Iris pigment epithelial cell (primary cell): ENCODE data around the gene SH3PXD2B.
"Not testable (repeated sequence)": the region's sequence is repeated elsewhere in the genome, so short reads cannot be mapped to it uniquely, and the experiment has no call there.

ENCODE experiments used
- DNase-seq: peaks from one replicate; pipeline ENCODE4 v3.0.0-alpha.2; 2011; ENCODE audit warnings: low read depth

The SH3PXD2B gene

DNA sequence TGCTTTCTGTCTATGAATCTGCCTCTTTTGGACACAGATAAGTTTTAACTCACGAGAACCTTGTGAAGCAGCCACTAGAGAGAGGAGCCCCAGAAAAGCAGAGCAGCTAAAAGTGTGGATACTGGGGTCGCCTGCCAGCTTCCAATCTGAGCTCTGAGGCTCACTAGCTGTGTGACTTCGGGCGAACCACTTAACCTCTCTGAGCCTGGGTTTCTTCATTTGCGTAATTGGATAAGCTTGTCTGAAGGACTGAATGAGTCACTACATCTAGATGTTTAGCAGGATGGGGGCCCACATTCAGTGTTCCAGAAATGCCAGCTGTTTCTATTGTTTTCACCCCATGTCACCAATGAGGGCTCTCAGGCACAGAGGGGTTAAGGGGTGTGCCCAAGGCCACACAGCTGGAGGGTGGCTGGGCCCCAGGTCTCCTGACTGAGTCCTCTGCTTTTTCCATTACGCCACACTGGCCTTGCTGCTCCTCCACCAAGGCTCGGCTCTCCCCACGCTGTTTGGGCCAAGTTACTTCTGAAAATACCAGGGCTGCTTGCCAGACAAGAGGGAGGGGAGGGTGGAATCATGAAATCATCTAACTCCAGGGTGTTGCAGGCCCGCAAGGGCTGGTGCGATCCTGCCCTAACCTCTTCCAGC, 36.2 kb downstream of the SH3PXD2B start:
- peak; percentile 99 for DNase-seq

DNA sequence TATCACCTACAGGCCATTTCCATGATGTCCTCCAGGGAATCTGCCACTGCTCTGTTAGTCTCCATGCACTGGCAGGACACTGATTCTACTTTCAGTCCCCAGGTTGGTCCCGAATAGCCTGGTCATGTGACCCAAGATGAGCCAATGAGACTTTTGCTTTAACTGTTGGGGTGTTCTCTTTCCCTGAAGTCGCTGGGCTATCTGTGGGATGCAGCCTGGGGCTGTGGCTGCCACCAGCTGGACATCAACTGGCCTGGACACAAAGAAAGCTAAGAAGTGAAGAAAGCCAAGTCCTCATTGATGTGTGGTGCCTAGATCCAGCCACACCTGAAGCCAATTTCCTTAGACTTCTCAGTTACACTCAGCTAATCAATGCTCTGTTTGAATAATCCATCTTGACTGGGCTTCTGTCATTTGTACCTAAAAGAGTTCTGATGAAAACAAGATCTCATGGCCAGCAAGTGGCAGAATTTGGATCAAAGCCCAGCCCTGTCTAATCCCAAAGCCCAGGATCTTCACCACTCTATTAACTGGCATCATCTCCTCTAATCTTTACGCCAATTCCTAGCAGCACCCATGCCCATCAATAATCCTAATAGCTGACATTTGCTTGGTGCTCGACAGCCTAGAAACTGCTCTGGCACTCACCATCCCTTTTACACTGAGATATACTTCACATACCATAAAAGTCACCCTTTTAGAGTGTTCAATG, 37.0 kb downstream of the SH3PXD2B start:
- no peak for DNase-seq

DNA sequence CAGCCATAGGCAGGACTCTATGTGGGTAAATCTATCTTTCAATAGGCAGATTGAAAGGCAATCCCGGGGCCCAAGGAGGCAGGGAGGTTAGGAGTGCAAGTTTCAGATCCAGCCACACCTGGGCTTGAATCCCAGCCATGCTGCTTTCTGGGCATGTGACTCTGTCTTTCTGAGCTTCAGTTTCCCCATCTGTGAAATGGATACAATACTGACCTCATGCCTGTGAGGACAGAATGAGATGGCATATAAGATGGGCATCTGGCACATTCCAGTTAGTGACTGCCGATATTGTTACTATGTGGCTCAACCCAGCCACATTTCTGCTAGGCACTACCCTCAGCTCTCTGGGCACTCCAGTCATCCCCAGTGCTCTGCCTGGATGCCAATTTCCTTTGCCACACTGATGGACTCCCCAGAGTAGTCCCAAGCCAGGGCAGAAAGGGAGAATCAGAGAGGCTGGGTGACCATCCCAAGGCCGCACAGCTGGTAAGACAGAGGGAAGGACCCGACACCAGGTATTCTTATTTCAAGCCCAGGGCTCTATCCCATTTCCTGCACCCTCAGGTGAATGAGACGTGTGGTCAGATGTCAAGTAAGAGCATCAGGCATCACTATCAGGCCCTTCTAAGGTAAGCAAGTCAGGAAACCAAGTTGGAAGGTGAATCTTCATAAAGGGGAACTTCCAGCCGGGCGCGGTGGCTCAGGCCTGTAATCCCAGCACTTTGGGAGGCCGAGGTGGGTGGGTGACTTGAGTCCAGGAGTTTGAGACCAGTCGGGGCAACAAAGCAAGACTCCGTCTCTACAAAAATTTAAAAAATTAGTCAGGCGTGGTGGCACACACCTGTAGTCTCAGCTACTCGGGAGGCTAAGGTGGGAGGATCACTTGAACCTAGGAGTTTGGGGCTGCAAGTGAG, 38.7 kb downstream of the SH3PXD2B start:
- DNase-seq, result no peak

DNA sequence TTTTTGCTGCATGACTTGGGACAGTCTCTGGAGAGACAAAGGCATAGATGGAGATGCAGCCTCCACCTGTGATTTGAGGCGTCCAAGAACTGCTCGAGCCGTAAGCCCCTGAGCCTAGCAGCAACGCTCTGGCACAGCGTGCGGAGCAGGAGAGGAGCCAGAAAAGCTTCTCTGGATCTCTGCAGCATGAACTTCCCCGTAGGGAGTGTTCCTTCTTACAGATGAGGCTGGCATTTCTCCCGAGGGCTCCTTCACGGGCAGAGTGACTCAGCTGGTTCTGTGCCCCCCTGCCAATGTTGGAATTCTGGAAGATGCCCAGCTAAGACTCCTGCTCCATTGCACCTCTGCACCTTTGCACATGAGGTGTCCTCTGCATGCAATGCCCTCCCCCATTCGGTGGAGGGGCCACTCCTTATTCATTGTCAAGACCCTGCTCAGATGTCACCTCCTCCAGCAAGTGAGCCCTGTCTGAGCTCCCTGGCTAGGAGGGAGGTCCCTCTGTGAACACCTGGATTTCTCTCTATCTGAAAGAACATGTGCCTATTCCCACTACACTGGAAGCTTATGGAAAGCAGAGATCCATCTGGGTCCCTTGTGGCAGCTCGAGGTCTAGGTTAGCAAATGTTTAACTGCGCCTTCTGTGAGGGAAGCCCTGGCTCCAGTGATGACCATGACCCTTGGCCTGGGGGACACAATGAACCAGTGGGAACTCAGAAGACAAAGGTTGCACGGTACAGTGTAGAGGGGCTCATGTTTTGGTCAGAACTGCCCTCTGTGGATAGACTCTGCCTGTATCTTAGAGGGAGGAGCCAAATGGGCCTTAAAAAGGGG, 39.6 kb downstream of the SH3PXD2B start:
- no peak for DNase-seq

DNA sequence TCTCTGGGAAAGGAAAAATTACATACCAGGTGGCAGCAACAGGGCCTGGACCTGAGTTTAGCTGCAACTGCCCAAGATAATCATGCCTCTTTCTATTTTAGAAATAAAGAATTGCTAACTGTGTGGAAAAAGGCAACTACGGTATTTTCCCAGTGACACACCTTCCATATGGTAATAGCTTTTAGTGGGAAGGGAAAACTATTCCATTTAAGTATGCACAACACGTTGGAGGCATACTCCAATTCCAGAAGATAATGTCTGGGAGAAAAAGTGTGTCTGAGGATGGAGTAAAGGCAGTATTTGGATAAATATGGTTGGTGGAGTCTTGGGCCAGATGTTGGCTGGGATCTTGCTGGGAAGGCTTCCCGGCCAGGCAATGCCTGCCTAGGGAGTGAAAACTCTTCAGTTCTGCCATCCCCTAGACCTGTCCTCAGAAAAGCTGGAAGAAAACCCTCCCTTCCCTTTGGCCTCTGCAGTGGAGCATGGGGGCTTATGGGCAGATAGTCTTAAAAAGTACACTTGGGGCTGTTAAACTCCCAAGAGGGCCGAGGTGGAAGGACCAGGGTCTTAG, 40.6 kb downstream of the SH3PXD2B start:
- no peak for DNase-seq

DNA sequence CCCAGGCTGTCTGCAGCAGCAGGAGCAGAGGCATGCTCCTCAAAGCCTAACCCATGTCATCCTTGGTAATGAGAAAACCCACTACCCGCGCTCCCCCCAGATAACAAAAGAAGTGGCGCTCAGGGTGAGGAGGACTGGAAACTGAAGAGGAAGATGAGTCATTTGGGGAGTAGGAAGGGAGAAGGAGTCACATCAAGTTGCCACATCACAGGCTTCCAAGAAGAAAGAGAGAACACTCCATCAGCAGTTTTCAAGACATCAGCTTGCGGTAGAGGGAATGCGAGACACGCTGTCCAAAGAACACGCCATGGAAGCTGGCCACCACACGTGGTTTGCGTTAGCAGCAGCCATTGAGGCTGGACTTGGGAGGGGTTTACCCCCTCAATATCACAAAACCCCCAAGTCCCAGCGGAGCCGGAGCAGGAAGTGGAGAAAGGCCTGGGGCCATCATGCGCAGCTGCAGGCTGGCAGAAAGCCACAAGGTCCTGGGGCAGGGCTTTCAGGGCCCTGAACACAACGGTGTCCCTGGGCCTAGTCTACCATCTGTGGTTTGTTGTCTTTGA, 41.5 kb downstream of the SH3PXD2B start:
- peak; percentile 97 for DNase-seq

DNA sequence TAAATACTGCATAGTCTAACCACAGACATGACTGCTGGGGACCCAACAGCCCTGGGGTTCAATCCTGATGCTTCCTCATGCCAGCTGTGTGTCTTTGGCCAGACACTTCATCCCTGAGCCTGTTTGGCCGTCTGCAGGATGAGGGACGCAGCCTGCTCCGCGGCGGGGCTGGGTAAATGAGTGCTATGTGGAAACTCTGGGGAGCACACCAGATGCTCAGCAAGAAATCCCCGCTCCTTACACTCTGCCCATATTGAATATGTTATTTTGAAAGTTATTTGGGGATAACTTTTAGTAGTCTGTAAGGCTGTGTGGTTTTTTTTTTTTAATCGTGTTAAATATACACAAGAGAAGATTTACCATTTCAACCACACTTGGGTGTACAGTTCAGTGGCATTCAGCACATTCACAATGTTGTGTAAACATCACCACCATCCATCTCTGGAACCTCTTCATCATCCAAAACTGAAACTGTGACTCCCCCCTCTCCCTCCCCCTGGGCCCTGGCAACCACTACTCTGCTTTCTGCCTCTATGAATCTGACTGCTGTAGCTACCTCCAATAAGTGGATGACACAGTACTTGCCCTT, 42.7 kb downstream of the SH3PXD2B start:
- peak; percentile 68 for DNase-seq

DNA sequence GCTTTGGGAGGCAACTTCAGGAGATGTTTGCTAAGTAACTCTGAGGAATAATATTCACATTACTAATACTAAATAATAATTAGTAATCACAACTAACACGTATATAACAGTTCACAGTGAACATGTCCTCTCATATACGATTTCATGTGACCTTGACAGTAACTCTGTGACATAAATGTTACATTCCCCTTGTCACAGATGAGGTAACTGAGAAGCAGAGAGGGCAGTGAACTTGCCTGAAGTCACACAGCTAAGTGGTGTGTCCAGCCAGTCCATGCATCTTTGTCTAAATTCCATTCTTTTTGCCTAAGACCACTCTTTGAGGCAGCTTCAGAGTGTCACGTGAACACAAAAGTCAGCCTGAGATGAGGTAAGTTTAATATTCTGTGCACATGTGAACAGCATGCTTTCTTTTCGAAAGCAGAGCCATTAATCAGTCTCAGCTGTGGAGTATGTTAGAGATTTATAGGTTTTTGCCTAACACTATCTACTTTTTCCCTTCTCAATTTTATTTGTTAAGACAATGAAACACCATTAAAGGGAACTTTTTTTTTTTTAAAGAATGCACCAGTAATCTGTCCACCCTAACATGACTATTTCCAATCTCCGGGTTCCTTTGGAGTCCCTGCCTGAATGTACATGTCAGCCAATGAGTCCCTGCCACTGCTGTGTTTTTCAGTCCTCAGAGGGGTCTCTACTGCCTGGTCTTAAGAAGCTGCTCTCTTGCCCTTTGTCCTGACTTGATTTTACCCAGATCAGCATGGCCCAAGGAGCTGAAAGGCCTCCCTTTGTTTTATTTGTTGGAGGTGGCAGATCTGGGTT, 43.5 kb downstream of the SH3PXD2B start:
- peak; percentile 68 for DNase-seq

DNA sequence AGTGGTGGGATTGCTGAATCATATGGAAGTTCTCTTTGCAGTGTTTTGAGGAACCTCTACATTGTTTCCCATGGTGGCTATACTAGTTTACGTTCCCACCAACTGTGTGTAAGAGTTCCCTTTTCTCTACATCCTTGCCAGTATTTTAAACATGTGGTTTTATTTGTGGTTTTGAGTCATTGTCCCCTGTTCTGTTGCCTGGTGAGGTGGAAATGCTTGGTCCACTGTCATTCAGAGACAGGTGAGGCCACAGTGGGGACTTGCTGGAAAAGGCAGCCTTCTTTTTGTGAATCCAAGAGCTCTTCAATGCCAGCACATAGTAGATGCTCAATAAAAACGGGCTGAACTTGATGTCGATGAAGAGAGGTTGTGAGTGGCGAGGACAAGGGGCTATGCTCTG, 44.2 kb downstream of the SH3PXD2B start:
- DNase-seq, result peak; percentile 73

DNA sequence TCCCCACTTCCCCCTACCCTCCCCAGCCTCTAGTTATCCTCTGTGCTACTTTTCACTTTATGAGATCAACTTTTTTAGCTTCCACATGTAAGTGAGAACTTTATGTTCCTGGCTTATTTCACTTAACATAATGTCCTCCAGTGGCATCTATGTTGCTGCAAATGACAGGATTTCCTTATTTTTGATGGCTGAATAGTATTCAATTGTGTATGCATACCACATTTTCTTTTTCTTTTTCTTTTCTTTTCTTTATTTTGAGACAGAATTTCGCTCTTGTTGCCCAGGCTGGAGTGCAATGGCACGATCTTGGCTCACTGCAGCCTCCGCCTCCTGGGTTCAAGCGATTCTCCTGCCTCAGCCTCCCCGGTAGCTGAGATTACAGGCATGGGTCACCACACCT, 44.8 kb downstream of the SH3PXD2B start:
- DNase-seq, result not testable (repeated sequence)

DNA sequence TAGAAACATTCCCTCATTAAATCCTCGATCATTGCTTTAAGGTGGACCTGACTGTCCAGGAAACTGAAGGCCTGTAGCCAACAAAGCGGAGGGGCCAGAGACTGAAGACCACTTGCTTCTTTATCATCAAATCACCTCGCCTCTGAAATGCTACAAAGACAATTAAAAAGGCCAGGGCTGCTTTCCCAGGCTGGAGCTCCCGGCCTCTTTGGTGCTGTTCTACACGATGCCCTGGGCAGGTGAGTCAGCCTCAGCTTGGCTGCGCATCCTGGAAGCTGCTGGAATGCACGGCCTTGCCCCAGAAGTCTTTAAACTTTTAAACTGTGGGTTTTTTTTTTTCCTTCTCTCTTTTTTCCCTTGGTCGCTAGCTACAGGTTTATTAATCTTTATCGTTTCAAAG, 46.5 kb downstream of the SH3PXD2B start:
- peak; percentile 88 for DNase-seq

DNA sequence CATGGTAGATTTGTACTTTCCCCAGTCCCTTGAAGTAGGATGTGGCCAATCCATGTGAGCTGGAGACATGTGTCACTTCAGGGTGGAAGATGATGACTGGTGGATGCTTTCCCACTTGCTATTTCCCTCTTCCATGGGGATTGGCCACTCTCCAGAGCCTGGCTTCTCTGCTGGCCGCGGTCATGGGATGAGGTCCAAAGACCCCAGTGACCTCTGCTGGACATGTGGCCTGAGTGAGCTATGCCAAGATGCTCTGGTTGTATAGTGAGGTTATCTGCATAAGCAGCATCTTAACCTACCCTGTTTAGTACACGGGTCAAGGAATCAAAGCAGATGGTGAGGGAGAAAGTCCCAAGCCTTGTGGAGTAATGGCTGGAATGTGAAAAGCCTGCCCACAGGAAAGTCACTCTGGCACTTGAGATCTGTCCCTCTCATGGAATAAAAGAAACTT, 47.1 kb downstream of the SH3PXD2B start:
- DNase-seq, result no peak

DNA sequence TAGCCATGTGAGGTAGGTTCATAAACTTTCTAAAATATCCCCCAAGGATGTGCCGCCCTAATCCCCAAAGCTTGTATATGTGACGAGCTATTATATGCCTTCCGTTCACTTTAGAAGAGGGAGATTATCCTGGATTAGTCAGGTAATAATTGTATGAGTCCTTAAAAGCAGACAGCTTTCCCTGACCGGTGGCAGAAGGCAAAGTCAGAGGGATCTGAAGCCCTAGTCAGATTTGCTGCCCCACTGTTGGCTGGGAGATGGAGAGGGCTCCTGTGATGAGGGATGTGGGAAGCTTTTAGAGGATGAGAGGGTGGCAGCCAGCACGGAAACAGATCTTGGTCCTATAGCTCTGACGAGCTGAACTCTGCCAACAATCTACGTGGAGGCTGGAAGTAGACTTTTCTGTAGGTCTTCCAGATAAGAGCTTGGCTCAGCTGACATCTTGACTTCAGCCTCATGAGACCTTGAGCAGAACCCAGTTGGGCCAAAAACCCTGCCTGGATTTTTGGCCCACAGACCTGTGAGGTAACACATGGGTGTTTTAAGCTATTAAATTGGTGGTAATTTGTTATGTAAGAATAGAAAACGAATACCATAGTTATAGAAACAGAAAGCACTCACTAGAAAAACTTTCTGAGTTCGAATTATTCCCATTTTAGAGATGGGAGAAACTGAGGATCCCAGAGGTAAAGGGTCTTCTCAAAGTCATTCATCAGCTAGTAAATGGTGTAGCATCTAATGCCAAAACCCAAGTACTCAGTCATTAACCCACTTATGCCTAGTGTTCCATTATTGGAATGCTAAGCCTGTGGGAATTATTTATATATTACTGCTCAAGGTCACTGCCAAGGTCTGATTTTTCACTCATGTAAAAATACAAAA, 48.9 kb downstream of the SH3PXD2B start:
- DNase-seq, result no peak

DNA sequence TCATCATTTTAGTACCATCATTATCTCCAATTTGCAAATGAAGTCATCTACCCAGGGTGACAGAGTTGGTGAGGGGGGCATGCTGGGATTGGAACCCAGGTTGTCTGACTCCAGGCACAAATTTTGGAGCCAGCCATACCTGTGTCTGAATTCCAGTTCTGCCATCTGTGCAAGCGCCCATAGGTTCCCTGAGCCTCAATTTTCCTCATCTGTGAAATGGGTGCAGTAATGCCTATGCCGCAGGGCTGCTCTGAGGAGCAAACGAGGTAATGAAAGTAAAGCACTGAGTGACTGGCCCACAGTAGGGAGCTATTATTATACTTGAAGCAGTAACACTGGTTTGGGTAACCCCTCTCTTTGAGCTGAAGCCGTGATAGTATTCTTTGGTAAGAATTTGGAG, 49.6 kb downstream of the SH3PXD2B start:
- DNase-seq, result no peak

DNA sequence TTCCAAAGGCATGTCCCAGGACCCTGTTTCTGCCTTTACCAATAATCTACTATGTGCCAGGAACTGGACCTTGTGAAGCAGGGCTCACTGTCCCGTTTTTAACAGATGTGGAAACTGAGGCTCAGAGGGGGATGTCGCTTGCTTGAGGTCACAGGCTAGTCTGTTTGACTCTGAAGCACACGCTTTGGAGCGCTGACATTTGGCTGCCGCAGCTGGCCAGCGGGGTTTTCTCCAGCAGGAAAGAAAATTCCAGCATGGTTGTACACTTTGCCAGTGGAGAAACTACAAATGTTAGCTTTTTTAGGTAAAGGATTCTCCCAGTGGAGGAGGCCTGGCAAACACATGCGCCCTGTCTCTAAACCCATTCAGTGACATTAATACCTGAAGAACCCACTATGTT, 50.5 kb downstream of the SH3PXD2B start:
- DNase-seq, result no peak

DNA sequence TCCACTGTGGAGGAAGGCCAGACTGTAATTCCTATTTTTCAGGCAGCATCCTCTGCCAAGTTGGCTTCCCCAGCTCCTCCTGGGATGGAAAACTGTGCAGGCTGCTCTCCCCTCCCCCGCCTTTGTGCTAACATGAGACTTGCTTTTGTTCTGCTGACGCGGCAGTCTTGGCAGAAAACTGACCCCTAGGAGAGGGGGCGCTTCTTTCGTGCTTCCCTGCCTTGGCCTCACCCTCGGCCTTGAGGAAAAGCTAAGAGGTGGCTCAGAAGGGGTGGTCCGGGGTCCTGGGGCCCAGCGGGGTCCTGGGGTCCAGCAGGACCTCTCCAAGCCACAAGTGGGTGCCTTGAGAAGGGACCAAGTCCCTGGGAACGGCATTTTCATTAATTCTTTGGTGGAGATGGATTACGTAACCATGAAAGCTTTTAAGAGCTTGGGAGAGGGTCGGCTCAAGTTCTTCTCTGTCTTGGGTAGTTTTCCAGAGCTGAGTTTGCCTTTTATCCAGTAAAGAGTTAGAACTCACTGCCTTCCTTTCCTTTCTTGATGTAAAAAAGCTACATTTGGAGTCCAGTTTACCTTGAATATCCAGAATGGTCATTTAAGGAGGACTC, 51.0 kb downstream of the SH3PXD2B start:
- DNase-seq, result peak; percentile 57

DNA sequence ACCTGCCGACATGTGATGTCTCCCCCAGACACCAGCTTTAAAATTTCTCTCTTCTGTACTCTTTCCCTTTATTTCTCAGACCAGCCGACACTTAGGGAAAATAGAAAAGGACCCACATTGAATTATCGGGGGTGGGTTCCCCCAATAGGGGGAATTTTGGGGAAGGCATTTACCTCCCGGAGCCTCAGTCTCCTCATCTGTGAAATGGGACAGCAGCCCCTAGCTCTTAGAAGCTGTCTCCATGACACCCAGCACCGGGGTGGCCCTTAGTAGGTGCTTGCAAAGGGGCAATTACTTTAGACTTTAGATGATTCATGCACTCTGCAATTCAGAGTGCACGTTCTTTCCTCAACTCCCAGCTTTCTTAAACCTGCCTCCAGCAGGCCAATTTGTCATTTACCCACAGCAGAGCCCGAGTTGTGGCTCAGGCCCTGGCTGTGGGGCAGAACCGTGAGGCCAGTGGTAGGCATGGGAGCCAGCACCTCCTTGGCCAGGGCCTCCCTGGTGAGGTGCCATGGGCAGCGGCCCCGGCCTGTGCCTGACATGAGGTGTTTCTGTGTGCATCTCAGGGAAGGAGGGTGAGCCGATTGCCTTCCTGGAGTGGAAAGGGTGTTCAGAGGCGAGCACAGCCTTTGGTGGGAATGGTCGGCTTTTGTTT, 51.7 kb downstream of the SH3PXD2B start:
- no peak for DNase-seq

DNA sequence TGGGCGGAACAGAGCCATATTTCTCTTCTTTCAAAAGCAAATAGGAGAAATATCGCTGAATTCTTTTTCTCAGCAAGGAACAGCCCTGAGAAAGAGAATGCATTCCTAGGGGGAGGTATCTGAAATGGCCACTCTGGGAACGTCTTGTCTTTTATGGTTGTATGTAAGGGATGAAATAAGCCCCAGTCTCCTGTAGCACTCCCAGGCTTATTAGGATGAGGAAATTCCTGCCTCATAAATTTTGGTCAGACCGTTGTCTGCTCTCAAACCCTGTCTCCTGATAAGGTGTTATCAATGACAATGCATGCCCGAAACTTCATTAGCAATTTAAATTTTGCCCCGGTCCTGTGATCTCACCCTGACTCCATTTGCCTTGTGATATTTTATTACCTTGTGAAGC, 52.3 kb downstream of the SH3PXD2B start:
- not testable (repeated sequence) for DNase-seq
